GM19239 (cell line): ENCODE results near the gene KCNA2.

ENCODE experiments used
- DNase-seq: peaks from one replicate; pipeline ENCODE4 v3.0.0; 2011; ENCODE audit warnings: low spot score; ENCODE audit not compliant: insufficient read length
- FAIRE-seq: peaks from 2 replicates; lab custom pipeline; 2011; peaks lifted over from hg19 to GRCh38; lab: Jason Lieb, UNC

KCNA2 gene

DNA sequence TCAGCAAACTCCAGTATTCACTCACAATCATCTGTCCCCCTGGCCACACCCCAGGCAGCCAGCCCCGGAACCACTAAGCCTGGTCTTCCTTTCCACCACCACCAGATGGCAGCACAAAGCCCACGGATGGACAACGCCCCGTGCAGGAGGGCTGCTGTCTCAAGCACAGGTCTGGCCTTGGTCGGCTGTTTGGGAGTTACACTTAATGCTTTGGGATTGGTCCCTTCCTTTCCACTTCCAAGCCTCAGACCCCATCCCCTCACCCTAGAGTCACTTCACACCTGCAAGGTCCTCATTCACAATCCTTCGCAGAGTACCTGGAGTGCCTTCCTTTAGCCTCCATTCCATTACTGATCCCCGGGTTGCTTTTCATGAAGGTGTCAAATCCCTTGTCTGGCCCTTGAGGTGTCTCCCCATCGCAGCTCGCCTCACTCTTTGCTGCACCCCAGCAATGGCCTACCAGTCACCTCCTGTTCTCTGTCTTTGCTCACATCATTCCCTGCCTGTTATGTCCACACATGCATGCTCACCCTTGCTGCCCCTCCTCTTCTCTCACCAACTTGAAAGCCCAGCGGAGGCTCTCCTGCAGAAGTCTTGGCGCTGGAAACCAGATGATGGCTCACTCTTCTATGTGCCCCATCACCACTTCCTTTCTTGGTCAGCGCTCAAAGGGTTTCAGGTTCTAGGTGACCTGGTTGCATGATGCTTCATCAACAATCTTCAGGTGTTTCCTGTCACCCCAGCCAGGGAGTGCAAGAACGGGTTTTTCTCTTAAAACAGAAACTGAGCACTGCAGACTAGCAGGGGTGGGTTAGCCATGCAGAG lies 24.9 kb upstream of the KCNA2 start:
- FAIRE-seq (peak; percentile 97), DNase-seq (peak; percentile 26)

DNA sequence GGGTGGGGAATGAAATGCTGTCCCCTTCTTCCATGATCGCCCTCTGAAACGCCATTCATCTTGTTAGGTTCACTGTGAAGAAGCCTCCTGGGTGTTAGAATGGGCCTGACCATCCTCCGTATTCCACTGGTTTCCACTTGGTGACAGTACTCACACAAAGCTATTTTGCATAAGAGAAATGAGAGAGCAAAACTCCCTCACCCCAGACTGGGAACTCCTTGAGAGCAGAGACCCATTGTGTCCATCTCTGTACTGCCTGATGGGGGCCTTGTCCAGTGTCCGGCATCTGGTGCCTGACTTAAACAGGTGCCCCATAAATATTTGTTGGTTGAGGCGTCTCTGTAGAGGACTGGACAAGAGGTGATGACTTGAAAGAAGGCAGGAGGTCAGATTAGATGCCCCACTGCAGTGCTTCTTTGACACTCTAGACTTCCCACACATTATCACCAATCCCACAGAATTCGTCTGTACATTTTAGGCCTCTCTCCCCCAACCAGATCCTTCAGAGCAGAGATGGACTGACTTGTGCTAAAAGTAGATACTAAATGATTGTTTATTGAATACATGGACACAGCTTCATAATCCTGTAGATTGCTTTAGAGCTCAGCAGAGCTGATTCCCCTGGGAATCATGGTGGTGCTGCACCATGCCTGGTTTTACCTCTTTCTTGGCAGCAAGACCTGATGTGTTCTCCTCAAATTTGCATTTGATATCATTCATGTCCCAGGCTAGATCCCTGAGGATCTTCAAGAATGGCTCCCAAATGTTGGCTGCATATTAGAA lies 22.4 kb upstream of the KCNA2 start:
- FAIRE-seq (peak; percentile 39), DNase-seq (no peak)

DNA sequence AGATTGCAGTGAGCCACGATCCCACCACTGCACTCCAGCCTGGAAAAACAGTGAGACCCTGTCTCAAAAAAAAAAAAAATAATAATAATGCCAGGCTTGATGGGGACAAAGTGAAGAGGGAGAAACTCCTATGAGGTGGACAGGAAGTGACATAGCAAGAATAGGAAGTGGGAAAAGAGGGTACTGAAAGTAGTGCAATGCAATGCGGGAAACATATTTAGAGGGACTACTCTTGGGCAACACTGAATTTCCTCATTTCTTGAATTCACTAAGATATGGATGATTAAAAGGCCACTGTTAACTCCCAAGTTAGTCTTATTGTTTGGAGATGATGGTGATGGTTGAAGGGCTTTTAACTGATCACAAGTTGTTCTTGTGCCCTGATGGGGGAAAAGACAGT lies 21.6 kb upstream of the KCNA2 start:
- DNase-seq (no peak), FAIRE-seq (no peak)

DNA sequence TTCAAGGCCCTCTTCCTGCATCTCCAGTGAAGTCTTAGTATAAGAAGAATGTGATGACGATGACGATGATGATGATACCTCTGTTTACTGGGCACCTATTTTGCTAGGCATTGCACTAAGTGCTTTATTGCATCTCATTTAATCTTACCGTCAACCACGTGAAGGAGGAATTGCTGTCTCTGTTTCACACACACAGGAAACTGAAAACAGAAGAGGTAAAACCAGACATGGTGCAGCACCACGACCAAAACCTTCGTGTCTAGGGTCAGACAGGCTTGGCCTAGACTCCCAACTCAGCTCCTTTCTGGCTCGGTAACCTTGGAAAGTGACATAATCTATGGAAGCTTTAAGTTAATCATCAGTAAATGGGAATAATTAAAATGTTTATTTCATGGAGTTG lies 20.7 kb upstream of the KCNA2 start:
- no peak for DNase-seq
- FAIRE-seq = no peak

DNA sequence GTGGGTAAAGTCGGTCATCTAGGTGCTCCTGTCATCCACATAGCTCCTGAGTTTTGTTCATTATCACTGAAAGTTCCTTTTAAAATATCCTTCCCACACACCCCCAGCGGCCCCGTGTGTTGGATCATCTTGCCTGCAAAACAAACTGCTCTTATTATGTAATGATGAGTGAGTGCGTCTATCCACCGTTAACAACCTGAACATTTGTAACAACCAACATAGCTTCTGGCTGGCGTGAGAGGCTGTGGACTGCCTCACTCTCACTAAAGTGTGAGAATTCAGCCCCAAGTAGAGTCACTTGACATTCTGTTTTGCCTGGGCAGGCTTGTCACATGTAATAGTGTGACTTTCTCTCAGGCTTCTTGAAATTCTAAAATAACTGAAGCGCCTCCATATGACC lies 14.5 kb upstream of the KCNA2 start:
- FAIRE-seq = peak; percentile 64
- no peak for DNase-seq

DNA sequence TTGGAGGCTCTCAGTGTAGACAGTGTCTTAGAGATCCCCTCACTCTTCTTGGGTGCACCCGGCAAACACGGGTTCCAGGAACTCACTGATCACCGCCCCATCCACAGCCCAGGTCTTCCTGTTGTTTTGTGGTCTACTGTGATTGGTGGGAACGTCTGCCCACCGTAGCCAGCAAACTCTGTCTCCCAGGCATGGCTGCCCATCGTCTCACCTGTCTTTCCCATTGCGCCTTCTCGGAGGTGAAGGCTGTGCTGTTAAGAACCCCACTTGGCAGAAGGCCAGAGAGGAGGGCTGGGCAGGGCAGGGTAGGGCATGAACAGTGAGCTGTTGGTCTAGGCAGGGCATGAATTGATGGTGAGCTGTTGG lies 14.1 kb upstream of the KCNA2 start:
- FAIRE-seq (peak; percentile 4), DNase-seq (no peak)

DNA sequence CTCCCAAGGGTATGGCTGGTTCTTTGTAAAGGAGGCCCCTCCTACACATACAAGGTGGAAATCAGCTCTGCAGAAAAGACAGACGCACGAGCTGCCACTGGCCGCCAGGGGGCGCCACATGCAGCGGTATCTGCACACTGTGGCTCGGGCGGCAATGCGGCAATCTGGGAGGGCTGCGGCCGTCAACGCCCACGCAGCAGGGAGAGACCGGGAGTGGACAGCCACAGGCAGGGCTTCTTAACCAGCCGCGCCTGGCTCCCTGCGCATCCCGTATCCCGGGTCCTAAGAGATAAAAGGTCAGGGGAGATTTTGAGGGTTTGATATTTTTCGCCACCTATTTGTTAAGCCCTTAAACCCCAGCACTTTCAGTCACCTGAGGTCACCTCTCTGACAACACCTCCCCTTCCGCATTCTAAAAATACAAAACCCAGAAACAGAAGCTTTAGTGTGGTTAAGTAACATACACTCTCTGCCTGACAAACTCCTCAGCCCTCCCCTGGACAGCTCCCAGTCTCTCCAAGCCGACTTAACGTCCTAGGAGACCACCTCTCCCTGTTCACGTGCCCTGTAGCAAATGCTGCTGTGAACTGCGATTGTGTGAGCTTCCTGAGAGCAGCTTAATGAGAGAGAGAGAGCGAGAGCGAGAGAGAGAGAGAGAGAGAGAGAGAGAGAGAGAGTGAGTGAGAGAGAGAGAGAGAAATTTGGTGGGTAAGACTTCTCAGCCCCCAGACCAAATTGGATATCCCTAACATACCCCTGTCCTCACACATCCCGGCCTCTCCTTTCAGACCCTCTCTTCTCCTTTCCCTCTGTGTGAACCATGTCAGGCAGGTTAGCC lies 13.5 kb upstream of the KCNA2 start:
- DNase-seq = peak; percentile 66
- peak; percentile 88 for FAIRE-seq

DNA sequence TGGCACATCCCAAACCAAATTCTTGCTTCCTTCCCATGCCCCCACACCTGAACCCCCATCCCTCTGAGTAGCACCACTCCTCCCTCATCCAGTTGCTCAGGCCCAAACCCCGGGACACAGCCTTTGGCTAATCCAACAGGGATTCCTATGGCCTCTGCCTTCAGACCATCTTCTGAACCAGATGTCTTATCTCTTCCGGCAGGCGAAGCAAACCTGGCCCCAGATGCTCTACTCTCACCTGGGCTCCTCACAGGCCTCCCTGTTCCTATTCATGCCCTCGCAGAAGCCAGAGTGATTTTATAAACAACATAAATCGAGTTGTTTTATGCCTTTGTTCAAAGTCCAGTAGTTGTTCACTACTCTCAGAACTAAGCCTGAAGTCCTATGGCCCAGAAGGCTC lies 12.5 kb upstream of the KCNA2 start:
- DNase-seq = no peak
- no peak for FAIRE-seq

DNA sequence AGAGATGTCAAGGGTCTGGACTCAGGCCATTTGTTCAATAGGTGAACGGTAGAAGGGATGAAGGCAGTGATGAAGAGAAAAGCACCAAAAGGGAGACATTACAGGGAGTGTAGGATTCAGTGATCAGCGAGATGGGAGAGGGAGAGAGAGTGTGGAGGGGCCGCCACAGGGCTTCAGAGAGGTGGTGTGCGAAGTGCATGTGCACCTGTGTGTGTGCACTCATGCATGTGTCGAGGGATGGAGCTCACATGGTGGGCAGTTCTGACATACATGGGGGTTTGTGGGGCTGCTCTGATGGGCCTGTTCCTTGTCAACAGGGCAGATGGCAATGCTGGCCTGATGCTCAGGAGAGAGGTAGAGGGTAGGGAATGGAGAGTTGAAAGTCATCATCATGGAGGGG lies 11.4 kb upstream of the KCNA2 start:
- DNase-seq (no peak), FAIRE-seq (no peak)

DNA sequence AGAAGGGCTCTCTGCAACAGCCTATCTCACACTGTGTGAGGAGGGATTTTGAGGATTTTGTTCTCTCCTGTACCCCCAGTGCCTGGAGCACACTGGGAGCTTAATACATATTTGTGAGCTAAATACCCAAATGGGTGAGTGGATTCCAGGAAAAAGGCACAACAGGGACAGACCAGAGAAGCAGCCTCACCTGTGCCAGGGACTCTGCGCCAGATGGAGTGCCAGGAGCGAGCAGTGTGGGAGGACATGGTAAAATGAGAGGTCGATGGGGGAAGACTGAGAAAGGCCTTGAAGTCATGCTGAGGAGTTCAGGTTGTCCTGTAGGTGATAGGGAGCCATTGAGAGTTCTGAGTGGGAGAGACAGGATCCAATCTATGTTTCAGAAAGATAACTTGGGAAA lies 11.0 kb upstream of the KCNA2 start:
- DNase-seq = no peak
- FAIRE-seq = no peak

DNA sequence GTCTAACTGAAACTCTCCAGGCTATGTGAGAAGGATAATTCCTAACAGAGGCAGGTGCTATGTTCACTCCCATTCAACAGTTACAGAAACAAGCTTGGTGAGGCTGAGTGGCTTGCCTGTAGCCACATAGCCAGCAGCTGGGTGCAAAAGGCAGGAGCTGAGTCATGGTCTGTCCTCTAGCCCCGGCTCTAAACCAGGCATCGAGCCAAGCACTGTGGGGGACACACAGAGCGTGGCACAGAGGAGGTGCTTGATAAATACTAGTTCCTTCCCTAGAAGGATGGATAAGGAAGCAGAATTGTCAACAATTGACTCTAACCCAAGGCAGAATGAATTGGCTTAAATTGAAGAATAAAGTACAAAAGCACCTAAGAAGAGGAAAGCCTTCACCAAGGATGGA lies 10.4 kb upstream of the KCNA2 start:
- DNase-seq (no peak), FAIRE-seq (no peak)

DNA sequence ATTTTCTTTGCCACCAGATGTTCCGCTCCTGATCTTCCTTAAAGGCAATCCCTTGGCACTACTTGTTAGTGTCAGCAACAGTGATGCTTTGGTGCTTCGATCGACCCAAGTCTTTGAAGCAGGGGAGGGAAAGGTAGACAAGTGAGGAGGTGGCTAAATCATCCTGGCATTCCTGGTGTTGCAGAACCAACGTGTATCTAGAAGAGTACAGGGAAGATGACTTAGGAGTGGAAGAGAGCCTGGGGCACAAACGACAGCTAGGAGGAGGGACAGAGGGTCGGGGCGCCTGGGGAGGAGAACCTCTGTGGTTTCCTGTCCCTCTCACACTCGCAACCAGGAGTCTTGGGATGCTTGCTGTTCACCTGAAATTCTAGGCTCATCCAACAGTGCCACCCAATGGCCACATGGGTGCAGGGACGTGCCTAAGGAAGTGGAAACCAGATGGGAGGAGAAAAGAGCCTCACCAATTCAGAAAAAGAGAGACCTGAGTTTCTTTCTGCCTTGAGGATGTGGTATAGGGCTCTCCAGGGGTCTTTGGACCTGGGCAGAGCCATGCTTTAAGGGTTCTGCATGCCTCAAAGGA lies 9.5 kb upstream of the KCNA2 start:
- peak; percentile 94 for FAIRE-seq
- peak; percentile 38 for DNase-seq

DNA sequence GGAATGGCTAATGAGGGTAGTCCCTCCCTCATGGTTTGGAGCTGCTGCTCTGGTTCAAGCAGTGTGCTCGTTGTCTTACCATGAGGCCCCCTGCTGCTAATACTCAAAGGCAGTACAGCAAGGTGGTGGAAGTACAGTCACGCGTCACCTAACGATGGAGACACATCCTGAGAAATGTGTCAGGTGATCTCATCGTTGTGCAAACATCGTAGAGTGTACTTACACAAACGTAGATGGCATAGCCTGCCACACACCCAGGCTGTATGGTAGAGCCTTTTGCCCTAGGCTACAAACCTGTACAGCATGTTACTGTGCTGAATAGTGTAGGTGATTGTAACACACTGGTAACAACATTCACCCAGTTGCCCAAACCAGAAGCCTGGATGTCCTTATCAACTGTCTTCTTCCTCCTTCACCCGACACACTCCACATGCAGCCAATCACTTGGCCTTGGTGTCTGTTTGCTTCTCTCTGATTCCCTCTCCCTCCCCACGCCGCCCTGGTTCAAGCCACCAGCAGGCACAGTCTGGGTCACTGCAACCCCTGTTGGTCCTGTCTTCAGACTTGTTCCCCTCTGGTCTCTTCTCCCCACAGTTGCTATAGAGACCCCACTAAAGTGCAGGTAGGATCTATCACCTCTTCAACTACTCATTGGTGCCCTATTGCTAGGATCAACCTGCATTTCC lies 6.0 kb upstream of the KCNA2 start:
- no peak for FAIRE-seq
- no peak for DNase-seq

DNA sequence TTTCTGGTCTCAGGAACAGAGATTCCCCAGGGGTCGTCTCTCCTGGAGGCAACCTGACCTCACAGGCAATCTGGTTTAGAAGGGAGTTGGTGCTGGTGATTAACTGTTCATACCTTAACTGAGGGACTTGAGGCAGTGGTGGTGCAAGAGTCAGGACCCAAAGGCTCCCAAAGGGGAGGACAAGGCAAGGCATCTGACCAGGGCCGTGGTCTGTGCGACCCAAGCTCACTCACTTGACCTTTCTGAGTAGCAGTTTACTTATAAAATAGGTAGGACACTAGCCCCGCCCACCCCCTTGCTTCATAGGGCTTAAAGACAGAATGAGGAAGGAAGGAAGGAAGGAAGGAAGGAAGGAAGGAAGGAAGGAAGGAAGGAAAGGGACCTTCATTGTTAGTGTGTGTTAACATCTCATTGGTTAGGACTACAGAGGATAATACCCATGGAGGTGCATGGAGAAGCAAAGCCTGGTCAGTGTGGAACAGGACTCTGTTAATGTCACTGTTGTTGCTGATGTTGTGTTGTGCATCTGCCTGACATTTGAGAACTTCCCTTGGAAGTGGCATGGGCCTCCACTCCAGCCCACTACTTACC lies 4.6 kb upstream of the KCNA2 start:
- DNase-seq (no peak), FAIRE-seq (no peak)

DNA sequence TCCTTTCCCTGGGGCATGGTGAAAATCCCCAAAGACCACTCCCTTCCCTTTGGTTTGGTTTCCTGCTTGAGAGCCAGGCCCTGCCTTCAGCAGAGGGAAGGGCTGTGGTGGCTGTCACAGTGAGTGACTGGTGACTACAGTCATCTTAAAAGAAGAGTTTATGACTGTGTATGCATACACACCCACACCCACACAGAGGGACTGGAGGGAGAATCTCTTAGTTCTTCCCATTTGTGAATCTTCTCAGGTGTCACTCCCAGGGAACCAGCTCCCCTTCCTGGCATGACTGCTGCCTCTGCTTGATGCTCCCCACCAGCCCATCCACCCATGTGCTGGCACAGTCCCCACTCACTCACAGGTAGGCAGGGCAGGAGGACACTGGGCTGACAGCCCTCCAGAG lies 3.9 kb upstream of the KCNA2 start:
- FAIRE-seq = no peak
- no peak for DNase-seq

DNA sequence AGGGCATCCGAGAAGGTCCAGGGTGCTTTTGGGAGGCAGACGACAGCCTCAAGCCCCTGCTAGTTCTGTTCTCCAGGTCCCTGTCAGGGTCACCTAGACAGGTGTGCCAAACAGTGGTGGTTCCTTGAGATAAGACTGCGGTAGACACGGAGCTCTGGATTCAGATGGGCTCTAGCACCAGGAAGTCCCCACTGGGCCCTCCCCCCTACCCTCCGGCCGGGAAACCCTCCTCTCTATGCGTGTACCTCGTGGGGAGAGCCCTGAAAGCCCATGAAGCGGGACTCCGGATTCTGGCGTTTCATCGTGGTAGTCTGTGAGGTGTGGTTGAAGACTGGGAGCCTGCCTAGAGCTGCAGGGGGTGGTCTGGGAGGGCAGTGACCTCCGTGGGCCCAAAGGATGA lies 2.1 kb upstream of the KCNA2 start:
- no peak for DNase-seq
- no peak for FAIRE-seq

DNA sequence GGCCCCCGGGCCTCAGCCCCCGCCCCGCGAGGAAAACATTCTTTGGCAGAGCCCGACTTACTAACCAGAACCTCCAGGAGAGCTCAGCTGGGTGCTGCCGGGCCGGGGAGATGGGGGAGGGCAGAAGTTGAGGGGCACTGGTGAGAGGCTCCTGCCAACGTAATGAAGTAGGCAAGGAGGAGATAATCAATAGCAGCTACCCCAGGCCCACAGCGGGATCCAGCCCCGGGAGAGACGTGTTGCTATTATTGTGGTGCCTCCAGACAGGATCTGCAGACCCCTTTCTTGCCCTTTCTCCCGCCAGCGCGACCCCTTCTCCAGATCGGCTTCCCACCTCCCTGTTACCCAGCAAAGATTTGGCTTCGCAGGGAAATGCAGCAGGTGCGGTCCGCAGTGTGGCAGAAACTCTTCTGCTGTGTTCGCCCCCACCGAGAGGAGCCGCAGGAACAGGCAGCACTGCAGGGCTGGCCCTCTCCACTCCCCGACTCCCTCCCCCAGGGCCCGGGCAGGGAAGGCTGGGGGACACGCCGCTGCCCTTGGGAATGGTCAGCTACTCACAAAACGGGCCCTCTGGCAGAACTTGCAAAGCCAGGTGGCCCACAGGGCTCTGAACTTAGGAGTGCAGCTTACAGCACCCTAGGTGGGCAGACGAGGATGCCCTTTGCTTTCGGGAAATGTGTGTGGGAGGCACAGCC lies 1.5 kb upstream of the KCNA2 start:
- DNase-seq (no peak), FAIRE-seq (no peak)

DNA sequence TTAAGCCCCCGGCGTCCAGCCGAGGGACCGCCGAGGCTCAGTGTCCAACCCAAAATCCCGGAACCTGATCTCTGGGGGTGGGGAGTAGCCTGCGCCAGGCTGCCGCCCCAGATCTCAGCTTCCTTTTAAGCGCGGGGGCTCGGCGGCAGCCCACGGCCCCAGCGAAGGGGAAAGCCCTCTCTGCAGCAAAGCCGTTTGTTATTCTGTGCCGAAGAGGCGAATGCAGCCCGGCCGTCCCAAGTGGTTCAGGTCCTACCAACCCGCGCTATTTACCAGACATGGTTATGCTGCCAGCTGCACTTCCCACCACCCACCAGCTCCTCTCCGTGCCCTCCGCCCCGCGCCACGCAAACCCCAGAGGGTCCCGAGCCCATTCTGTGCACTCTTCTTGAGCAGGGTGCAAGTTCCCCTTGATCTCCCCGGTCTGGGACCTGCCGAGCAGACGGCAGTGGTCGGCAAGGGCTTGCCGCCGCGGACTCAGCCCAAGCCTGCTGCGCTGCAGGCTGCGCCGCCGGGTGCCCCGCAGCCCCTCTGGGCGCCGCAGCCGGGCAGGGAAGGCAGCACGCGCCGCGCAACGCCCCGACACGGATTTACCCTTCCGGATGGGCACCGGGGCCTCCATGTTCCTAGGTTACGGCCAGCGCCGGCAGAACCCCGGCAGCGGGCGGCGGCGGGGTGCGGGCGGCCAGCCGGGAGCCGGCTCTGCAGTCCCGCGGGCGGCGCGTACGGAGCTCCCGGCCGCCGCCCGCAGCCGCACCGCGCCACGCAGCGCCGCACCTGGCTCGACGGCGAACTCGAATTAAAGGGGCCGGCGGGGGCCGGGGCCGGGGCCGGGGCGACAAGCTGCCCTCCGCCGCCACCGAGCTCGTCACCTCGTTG lies 738 bp upstream of the KCNA2 start:
- FAIRE-seq (no peak), DNase-seq (no peak)
